Uterus (tissue), 4 donors: ENCODE results near the gene ATP11B. TPM values are rescaled to one million over a fixed set of nuclear protein-coding genes. Genes with fewer than 3 reads are reported as not detected.

ENCODE experiments used
- DNase-seq, 2 donors: peaks; one replicate each; pipeline ENCODE4 v3.0.0-alpha.2; 2019 to 2020
- H3K27ac ChIP-seq, 2 donors: fragments of 200-600 bp; sonication (generic); 1 replicate in 1 of 2; 2 replicates in 1 of 2; pipeline ENCODE4 v1.5.1; 2016 to 2018
- H3K27me3 ChIP-seq, 2 donors: fragments of 200-600 bp; sonication (generic); one replicate each; pipeline ENCODE4 v1.5.1; 2018 to 2019; ENCODE audit warnings: control low read depth in 1 of 2
- H3K36me3 ChIP-seq, 2 donors: fragments of 200-600 bp; sonication (generic); one replicate each; pipeline ENCODE4 v1.5.1; 2019; ENCODE audit warnings: control low read depth in 1 of 2
- H3K4me1 ChIP-seq, 2 donors: fragments of 200-600 bp; sonication (generic); one replicate each; pipeline ENCODE4 v1.5.1; 2018 to 2019; ENCODE audit warnings: control low read depth in 1 of 2
- H3K4me3 ChIP-seq, 2 donors: fragments of 200-600 bp; sonication (generic); 1 replicate in 1 of 2; 2 replicates in 1 of 2; pipeline ENCODE4 v1.5.1; 2018 to 2019; ENCODE audit warnings: mild to moderate bottlenecking in 1 of 2
- H3K9me3 ChIP-seq, 2 donors: fragments of 200-600 bp; sonication (generic); one replicate each; pipeline ENCODE4 v1.5.1; 2019; ENCODE audit warnings: control low read depth in 1 of 2
- CTCF ChIP-seq, 4 experiments: fragments of 200-600 bp in 2 of 4; fragments of 450-650 bp in 2 of 4; sonication (generic) in 2 of 4; IDR thresholded peaks; one replicate each; pipeline ENCODE4 v1.5.1; 2016 to 2019; ENCODE audit warnings: antibody characterized with exemption in 4 of 4, mild to moderate bottlenecking in 2 of 4, moderate library complexity in 1 of 4
- POLR2A ChIP-seq, 2 donors: fragments of 450-650 bp; IDR thresholded peaks; one replicate each; pipeline ENCODE4 v1.6.1; 2016; ENCODE audit warnings: antibody characterized with exemption in 2 of 2, mild to moderate bottlenecking in 1 of 2, moderate library complexity in 1 of 2
- intact Hi-C: fragments of 100-400 bp; cut with DNase I; formaldehyde crosslinking; loops from one replicate; pipeline ENCODE4 v1.15.1; 2023; ENCODE audit warnings: low total_unique reads
- total RNA-seq, 4 donors: library from RNA; depleted of rRNA in 3 of 4; stranded (reverse); fragments of >200 nt in 3 of 4; gene quantifications; one replicate each; pipeline versions ENCODE4 v1.1.0 to v1.2.4, GENCODE V29; 2014 to 2023
- donor health status: DM: yes; HTN: yes; CAD: no.

The ATP11B gene
- total RNA-seq, 4 donors from 2014 or later, result 53.5 to 136 (median 95.1) TPM

GRCh38 chr3:182936918-182937285 is 143.6 kb downstream of the ATP11B start:
- intact Hi-C loops, result no loop called here
- H3K27ac ChIP-seq, result no peak overlapping the region
- TF ChIP-seq POLR2A (IDR thresholded peaks at IDR 0.05) (no peak), CTCF (IDR thresholded peaks at IDR 0.05) (no peak)
- no peaks in the 10 kb centered on the region for H3K9me3 ChIP-seq
- no peaks in the 10 kb centered on the region for H3K4me1 ChIP-seq
- no peak overlapping the region for H3K4me3 ChIP-seq
- H3K36me3 ChIP-seq, result no peaks in the 10 kb centered on the region
- no peaks in the 10 kb centered on the region for H3K27me3 ChIP-seq
- DNase-seq, result no peak

DNA sequence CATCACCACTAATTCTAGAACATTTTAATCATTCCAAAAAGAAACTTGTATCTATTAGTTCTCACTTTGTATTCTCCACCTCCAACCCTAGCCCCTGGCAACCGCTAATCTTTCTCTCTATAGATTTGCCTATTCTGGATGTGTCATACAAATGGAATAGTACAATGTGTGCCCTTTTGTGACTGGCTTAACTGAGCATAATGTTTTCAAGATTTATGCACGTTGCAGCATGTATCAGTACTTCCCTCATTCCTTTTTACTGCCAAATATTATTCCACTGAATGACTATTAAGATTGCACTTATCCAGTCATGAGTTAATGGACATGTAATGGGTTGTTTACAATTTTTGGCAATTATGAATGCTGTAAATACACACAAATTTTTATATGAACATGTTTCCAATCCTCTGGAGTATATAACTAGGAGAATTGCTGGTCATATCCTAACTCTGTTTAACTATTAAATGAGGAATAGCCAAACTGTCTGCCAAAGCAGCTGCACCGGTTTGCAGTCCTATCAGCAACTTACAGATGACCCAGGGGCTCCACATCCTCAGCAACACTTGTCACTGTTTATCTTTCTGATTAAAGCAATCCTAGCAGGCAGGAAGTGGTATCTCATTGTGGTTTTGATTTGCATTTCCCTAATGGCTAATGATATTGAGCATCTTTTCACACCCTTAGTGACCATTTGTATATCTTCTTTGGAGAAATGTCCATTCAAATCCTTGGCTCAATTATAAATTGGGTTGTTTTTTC is 144.2 kb downstream of the ATP11B start:
- Histone ChIP-seq H3K9me3 (no peaks in the 10 kb centered on the region), H3K4me3 (no peak overlapping the region), H3K27ac (no peak overlapping the region), H3K4me1 (no peaks in the 10 kb centered on the region), H3K27me3 (no peaks in the 10 kb centered on the region), H3K36me3 (no peaks in the 10 kb centered on the region)
- intact Hi-C loops, result no loop called here
- no peak for DNase-seq
- no peak for TF ChIP-seq CTCF (IDR thresholded peaks at IDR 0.05)
- TF ChIP-seq POLR2A (IDR thresholded peaks at IDR 0.05), result no peak

- TF ChIP-seq CTCF (IDR thresholded peaks at IDR 0.05) (no peak), POLR2A (IDR thresholded peaks at IDR 0.05) (no peak)
- H3K4me3 ChIP-seq, result no peak overlapping the region
- H3K4me1 ChIP-seq, result no peaks in the 10 kb centered on the region
- intact Hi-C loops, result no loop called here
- no peak overlapping the region for H3K27ac ChIP-seq
- no peaks in the 10 kb centered on the region for H3K9me3 ChIP-seq
- no peaks in the 10 kb centered on the region for H3K27me3 ChIP-seq
- DNase-seq, result no peak
- no peaks in the 10 kb centered on the region for H3K36me3 ChIP-seq
Measured at GRCh38 chr3:182940266-182940808, 147.0 kb downstream of the ATP11B start.

- Histone ChIP-seq H3K27ac (no peak overlapping the region), H3K36me3 (no peaks in the 10 kb centered on the region), H3K4me3 (no peak overlapping the region), H3K9me3 (no peaks in the 10 kb centered on the region), H3K27me3 (no peaks in the 10 kb centered on the region), H3K4me1 (no peaks in the 10 kb centered on the region)
- TF ChIP-seq CTCF (IDR thresholded peaks at IDR 0.05), result no peak
- TF ChIP-seq POLR2A (IDR thresholded peaks at IDR 0.05), result no peak
- DNase-seq, result no peak
- intact Hi-C loops, result no loop called here
Measured at GRCh38 chr3:182941719-182942118, 148.4 kb downstream of the ATP11B start.

- Histone ChIP-seq H3K27me3 (no peaks in the 10 kb centered on the region), H3K4me3 (no peak overlapping the region), H3K4me1 (no peaks in the 10 kb centered on the region), H3K36me3 (no peaks in the 10 kb centered on the region), H3K9me3 (no peaks in the 10 kb centered on the region), H3K27ac (no peak overlapping the region)
- intact Hi-C loops, result no loop called here
- TF ChIP-seq CTCF (IDR thresholded peaks at IDR 0.05) (no peak), POLR2A (IDR thresholded peaks at IDR 0.05) (no peak)
- no peak for DNase-seq
Measured at GRCh38 chr3:182947888-182948287, 154.6 kb downstream of the ATP11B start.
